BE2C (cell line): Measurements from ENCODE around the gene MED4.

ENCODE experiments used
- DNase-seq: peaks from one replicate; pipeline ENCODE4 v3.0.0-alpha.2; 2020
- H3K27me3 ChIP-seq: fragments of 250-450 bp; sonication (Bioruptor Pico); 2 replicates; pipeline ENCODE4 v1.5.1; 2020; ENCODE audit warnings: mild to moderate bottlenecking
- H3K36me3 ChIP-seq: fragments of 250-450 bp; sonication (Bioruptor Pico); 2 replicates; pipeline ENCODE4 v1.5.1; 2020; ENCODE audit warnings: mild to moderate bottlenecking
- H3K4me1 ChIP-seq: fragments of 250-450 bp; sonication (Bioruptor Pico); 2 replicates; pipeline ENCODE4 v1.5.1; 2020
- H3K4me3 ChIP-seq: 2 replicates; pipeline ENCODE4 v1.5.1; 2011; ENCODE audit warnings: low read depth, low read length
- H3K9me3 ChIP-seq: fragments of 250-450 bp; sonication (Bioruptor Pico); 2 replicates; pipeline ENCODE4 v1.5.1; 2020
- TF ChIP-seq, protein P1 (sequence below): IDR thresholded peaks from 2 replicates; pipeline ENCODE4 v1.5.1; 2012; ENCODE audit warnings: mild to moderate bottlenecking, low read depth, low read length

Gene MED4

DNA sequence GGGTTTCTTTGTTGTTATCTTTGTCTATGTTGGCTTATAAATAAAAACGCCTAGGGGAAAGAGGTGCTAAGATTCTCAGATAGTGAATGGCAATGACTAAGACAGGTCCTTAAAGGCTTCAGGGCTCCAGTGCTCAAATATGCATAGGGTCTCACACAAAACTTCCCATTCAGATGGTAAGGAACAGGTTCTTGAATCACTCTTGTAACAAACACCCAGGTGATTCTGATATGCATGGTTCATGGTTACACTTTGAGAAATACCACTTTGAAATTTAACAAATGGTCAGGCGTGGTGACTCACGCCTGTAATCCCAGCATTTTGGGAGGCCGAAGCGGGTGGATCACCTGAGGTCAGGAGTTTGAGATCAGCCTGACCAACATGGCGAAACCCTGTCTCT is 40.3 kb downstream of the MED4 start:
- Histone ChIP-seq H3K27me3 (no peaks in the 10 kb centered on the region), H3K4me3 (no peak overlapping the region), H3K36me3 (peaks cover 40% of the 10 kb centered on the region), H3K4me1 (no peaks in the 10 kb centered on the region), H3K9me3 (no peaks in the 10 kb centered on the region)
- DNase-seq: no peak
- TF ChIP-seq, protein P1, sequence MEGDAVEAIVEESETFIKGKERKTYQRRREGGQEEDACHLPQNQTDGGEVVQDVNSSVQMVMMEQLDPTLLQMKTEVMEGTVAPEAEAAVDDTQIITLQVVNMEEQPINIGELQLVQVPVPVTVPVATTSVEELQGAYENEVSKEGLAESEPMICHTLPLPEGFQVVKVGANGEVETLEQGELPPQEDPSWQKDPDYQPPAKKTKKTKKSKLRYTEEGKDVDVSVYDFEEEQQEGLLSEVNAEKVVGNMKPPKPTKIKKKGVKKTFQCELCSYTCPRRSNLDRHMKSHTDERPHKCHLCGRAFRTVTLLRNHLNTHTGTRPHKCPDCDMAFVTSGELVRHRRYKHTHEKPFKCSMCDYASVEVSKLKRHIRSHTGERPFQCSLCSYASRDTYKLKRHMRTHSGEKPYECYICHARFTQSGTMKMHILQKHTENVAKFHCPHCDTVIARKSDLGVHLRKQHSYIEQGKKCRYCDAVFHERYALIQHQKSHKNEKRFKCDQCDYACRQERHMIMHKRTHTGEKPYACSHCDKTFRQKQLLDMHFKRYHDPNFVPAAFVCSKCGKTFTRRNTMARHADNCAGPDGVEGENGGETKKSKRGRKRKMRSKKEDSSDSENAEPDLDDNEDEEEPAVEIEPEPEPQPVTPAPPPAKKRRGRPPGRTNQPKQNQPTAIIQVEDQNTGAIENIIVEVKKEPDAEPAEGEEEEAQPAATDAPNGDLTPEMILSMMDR: no peak

DNA sequence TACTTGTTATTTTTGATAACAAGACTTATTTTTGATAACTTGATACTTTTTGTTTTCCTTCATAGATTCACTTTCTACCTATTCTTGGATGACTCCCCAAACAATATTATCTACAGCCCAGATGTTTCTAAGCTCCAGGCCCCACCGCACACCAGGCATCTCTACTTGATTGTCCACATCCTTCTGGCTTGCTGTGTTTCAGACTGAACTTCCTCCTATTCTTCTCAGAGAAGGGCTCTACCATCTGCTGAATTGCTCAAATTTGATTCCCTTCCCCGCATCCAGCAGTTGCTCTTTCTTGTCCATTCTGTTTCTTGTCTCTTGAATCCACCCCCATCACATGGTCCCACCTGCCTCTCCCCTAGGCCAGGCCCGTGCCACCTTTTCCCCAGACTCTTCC is 44.4 kb downstream of the MED4 start:
- Histone ChIP-seq H3K27me3 (no peaks in the 10 kb centered on the region), H3K9me3 (no peaks in the 10 kb centered on the region), H3K4me3 (no peak overlapping the region), H3K4me1 (no peaks in the 10 kb centered on the region), H3K36me3 (peaks cover 63% of the 10 kb centered on the region)
- DNase-seq: no peak
- TF ChIP-seq, protein P1: no peak

- H3K4me1 ChIP-seq: no peaks in the 10 kb centered on the region
- DNase-seq: no peak
- H3K36me3 ChIP-seq: peaks cover 34% of the 10 kb centered on the region
- no peaks in the 10 kb centered on the region for H3K9me3 ChIP-seq
- TF ChIP-seq, protein P1: no peak
- H3K27me3 ChIP-seq: no peaks in the 10 kb centered on the region
- no peak overlapping the region for H3K4me3 ChIP-seq
Measured at GRCh38 chr13:48043789-48044503, 51.0 kb downstream of the MED4 start.

- no peak for DNase-seq
- no peak overlapping the region for H3K4me3 ChIP-seq
- no peaks in the 10 kb centered on the region for H3K4me1 ChIP-seq
- H3K36me3 ChIP-seq: peaks cover 24% of the 10 kb centered on the region
- no peaks in the 10 kb centered on the region for H3K27me3 ChIP-seq
- TF ChIP-seq, protein P1: no peak
- H3K9me3 ChIP-seq: no peaks in the 10 kb centered on the region
Measured at GRCh38 chr13:48042894-48043293, 52.0 kb downstream of the MED4 start.

- no peak for DNase-seq
- H3K36me3 ChIP-seq: peaks cover 18% of the 10 kb centered on the region
- TF ChIP-seq, protein P1: no peak
- H3K4me3 ChIP-seq: no peak overlapping the region
- no peaks in the 10 kb centered on the region for H3K9me3 ChIP-seq
- no peaks in the 10 kb centered on the region for H3K27me3 ChIP-seq
- H3K4me1 ChIP-seq: no peaks in the 10 kb centered on the region
Measured at GRCh38 chr13:48040896-48041295, 54.0 kb downstream of the MED4 start.

- Histone ChIP-seq H3K4me1 (no peaks in the 10 kb centered on the region), H3K9me3 (no peaks in the 10 kb centered on the region), H3K27me3 (no peaks in the 10 kb centered on the region), H3K36me3 (peaks cover 16% of the 10 kb centered on the region), H3K4me3 (no peak overlapping the region)
- TF ChIP-seq, protein P1: no peak
- DNase-seq: no peak
Measured at GRCh38 chr13:48040049-48040448, 54.9 kb downstream of the MED4 start.
